H4 (cell line): ENCODE results near the gene TBL3. TPM values are rescaled to one million over a fixed set of nuclear protein-coding genes. Genes with fewer than 3 reads are reported as not detected.
A peak's percentile ranks its signal among the peaks of the same experiment; 100 is the strongest.

ENCODE experiments used
- DNase-seq: peaks from one replicate; pipeline ENCODE4 v3.0.0-alpha.2; 2015; ENCODE audit warnings: low spot score
- total RNA-seq: library from RNA; depleted of rRNA; stranded (reverse); fragments of >200 nt; shearing (Covaris generic); gene quantifications from 2 replicates; pipeline ENCODE4 v1.2.3, GENCODE V29; 2014

The TBL3 gene
- total RNA-seq, 1 experiment from 2014 or later, result 50.8 TPM

- peak; percentile 85 for DNase-seq
Measured at GRCh38 chr16:2015117-2015946, 43.5 kb downstream of the TBL3 start.

GRCh38 chr16:2015947-2016208 lies 44.0 kb downstream of the TBL3 start:
- DNase-seq, result no peak

GRCh38 chr16:2016407-2016922 lies 44.6 kb downstream of the TBL3 start:
- no peak for DNase-seq

DNA sequence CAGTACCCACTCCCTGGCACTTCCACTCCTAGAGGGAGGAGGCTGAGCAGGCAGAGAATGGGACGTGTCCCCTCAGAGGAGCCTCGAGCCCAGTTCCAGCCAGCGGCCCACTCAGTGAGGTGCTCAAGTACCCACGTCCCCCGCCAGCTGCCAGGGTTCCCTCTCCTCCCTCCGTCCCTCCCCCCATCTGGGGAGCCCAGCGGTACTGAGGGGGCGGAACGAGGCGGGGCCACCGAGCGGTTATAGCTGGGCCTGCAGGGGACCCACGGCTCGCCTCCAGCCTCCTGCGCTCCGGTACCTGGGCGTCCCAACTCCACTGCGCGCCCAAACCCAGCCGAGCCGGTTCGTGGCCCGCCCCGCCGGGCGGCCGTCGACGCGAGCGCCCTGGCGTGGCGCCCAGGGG lies 47.7 kb downstream of the TBL3 start, which contains the start of gene NPW:
Gene NPW (plus strand): TSS at position 268 of the 403 bp plus-strand sequence.
- no peak for DNase-seq

GRCh38 chr16:2019921-2020831 lies 48.3 kb downstream of the TBL3 start:
- DNase-seq, result no peak

DNA sequence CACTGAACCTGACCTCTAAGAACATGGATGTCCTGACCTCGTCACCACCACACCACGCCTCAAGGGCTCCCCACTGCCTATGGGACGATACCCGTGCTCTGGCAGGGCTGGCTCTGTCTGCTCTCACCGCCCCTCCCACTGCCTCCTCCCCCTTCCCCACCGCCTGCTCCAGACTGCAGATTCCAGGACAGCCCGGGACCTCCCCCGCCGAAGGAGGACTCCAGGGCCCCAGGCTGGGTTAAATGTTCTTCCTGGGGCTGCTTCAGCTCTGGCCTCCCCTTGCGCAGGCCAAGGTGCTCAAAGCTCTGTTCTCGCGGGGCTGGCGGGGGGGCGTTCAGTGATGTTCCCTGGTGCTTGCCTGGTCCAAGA lies 50.9 kb downstream of the TBL3 start:
- DNase-seq, result no peak

DNA sequence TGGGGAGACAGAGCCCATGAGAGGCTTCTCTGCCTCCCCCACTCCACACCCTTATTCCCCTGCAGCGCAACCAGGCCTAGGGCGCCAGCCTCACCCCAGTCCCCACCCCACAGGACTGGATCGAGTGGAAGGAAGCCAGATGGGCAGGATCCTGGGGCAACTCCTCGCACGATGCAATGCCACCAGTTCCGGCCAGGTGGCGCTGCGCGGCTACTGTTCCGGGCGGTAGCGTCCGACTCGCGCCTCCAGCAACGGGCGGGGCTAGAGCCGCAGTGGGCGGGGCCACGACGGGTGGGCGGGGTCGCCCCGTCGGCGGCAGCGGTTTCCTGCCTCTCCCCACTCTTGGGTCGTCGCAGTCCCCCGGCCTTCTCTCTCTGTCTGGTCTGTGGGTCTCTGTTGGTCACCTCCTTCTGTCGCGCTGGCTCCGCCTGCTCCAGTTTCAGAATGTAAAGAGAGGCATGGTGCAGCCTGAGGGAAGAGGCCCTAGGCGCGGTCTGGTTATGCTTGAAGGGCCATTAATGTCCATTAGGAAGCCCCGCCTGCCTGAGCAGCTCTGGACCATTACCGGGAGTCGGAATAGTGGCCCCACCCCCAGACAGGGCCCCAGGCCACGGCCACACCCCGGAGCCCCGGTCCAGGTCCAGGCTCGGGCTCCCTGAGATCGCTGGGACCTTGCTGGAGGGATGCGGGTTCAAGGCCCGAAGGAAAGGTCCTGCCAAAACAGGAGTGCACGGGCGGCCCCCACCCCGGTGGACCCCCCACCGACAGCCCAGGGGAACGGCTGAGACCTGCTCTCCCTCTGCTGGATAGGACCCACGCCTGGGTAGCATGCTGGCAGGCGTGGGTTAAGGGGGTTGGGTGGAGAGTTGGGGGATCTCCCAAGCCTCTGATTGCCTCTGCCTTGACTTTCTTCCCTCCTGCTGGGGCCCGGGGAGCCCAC lies 51.5 kb downstream of the TBL3 start:
- peak; percentile 79 for DNase-seq

GRCh38 chr16:2024032-2024420 lies 52.2 kb downstream of the TBL3 start:
- DNase-seq, result no peak

- no peak for DNase-seq
Measured at GRCh38 chr16:2025251-2025650, 53.4 kb downstream of the TBL3 start.

DNA sequence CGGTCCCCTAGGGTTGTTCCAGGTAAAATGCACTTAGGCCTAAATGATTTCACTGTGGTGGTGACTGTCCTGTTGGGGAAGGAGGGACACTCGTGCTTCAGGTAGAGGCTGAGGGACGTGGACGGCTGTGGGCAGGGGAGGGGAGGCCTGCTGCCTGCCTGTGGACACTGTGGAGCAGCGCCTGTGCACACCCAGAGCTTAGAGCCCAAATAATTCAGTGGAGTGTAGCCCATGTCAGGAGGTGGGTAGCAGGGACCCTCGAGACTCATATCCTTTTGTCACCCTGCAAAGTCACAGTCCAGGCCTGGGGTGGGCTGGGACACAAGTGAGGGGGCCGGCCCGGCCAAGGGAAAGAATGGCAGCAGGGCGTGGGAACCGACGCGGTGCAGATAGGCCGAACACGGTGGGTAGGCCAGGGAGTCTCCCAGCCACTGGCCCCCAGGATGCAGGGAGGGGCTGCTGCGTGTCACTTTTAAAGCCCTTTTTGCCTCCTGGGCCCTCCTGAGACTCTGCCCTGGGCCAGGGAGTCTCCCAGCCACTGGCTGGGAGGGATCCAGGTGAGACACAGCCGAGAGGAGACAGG lies 54.1 kb downstream of the TBL3 start:
- no peak for DNase-seq

GRCh38 chr16:2026461-2027023 lies 54.7 kb downstream of the TBL3 start, which contains the start of gene NHERF2:
NHERF2 (plus strand) TSS chr16:2026902; CDS start chr16:2027006, 104 bp downstream.
- DNase-seq, result no peak

DNA sequence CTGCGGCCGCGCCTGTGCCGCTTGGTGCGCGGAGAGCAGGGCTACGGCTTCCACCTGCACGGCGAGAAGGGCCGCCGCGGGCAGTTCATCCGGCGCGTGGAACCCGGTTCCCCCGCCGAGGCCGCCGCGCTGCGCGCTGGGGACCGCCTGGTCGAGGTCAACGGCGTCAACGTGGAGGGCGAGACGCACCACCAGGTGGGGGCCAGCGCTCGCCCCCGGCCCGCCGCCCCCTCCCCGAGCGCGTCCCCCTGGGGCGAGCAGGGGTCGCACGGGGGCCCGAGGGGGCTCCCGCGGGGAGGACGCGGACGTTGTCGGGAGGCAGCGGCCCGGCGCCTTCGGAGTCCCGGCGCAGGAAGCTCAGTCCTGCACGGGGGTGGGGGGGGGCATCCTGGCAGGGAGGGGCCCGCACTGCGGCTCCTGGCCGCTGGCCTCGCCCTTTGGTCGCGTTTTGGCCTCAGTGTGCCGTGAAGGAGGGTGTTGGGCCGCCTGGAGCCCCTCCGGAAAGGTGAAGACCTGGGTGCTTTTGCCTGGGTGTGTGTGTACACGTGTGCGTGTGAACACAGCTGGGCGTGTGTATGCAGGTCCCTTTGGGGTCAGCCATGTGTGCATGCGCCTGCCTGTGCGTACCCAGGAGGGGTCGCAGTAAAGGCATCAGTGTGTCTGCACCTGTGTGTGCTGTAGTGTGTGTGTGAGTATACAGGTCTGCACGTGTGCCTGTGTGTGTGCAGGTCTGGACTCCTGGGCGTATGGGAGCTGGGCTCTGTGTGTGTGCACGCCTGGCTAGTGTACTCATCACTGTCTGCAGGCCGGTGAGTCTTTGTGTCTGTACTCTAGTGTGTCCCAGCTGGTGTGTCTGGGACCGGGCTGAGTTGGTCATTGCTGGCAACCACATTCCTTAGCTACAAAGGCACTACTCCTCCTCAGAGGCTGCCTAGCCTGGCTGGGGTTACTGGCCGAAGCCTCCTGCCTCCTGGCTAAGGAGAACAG lies 55.5 kb downstream of the TBL3 start:
- no peak for DNase-seq

DNA sequence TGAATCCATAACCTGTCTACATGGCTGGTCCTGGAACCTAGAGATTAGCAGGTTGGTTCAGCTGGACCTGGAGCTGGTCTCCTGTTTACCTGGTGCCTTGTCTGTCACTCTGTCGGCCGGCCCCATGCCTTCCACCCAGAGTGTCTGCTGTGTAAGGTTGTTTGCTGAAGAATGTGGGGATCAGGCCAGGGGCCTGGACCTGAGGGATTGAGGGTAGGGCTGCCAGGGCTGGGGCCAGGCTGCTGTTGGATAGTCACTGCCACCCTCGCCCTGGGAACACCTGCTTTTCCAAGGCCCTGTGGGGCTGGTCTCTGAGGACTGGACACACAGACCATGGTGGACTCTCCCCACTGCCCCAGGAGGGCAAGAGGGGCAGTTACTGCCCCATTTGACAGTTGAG lies 56.3 kb downstream of the TBL3 start:
- no peak for DNase-seq

- no peak for DNase-seq
Measured at GRCh38 chr16:2028620-2029220, 56.9 kb downstream of the TBL3 start.

GRCh38 chr16:2029350-2029749 lies 57.5 kb downstream of the TBL3 start:
- DNase-seq, result no peak

GRCh38 chr16:2030036-2030435 lies 58.2 kb downstream of the TBL3 start:
- no peak for DNase-seq

- no peak for DNase-seq
Measured at GRCh38 chr16:2031081-2031577, 59.3 kb downstream of the TBL3 start.
